Loucy (cell line): Measurements from ENCODE around the gene STK4.
"Not testable (repeated sequence)": the region's sequence is repeated elsewhere in the genome, so short reads cannot be mapped to it uniquely, and the experiment has no call there.

Experiments used
- EZH2phosphoT487 ChIP-seq: fragments of 200-600 bp; IDR thresholded peaks from 2 replicates; pipeline ENCODE4 v1.6.1; 2018; ENCODE audit warnings: antibody characterized with exemption, mild to moderate bottlenecking, moderate library complexity, borderline replicate concordance
- TF ChIP-seq, protein P1 (sequence below): fragments of 200-600 bp; sonication (generic); conservative IDR thresholded peaks from 2 replicates; pipeline ENCODE4 v1.5.1; 2014; ENCODE audit warnings: mild to moderate bottlenecking, antibody characterized with exemption, low read length

DNA sequence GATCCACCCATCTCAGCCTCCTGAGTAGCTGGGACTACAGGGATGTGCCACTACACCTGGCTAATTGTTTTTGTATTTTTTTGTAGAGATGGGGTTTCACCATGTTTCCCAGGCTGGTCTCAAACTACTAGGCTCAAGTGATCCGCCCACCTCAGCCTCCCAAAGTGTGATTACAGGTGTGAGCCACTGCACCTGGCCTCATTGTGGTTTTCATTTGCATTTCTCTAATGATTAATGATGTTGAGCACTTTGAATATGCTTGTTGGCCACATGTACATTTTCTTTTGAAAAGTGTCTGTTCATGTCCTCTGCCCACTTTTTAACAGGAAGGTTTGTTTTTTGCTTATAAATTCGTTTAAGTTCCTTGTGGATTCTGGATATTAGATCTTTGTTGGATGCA, 96.8 kb downstream of the STK4 start:
- TF ChIP-seq, protein P1, sequence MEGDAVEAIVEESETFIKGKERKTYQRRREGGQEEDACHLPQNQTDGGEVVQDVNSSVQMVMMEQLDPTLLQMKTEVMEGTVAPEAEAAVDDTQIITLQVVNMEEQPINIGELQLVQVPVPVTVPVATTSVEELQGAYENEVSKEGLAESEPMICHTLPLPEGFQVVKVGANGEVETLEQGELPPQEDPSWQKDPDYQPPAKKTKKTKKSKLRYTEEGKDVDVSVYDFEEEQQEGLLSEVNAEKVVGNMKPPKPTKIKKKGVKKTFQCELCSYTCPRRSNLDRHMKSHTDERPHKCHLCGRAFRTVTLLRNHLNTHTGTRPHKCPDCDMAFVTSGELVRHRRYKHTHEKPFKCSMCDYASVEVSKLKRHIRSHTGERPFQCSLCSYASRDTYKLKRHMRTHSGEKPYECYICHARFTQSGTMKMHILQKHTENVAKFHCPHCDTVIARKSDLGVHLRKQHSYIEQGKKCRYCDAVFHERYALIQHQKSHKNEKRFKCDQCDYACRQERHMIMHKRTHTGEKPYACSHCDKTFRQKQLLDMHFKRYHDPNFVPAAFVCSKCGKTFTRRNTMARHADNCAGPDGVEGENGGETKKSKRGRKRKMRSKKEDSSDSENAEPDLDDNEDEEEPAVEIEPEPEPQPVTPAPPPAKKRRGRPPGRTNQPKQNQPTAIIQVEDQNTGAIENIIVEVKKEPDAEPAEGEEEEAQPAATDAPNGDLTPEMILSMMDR, result not testable (repeated sequence)
- TF ChIP-seq EZH2phosphoT487, result not testable (repeated sequence)
